ENCODE data around the gene OR6C4. TPM values are rescaled to one million over a fixed set of nuclear protein-coding genes. Genes with fewer than 3 reads are reported as not detected.
"Not testable (repeated sequence)": the region's sequence is repeated elsewhere in the genome, so short reads cannot be mapped to it uniquely, and the experiment has no call there.

Gene OR6C4
- polyA plus RNA-seq (2011; rRNA removed) (not detected in 2 replicates), polyA minus RNA-seq (2011; rRNA and poly(A)+ RNA removed) (not detected in 2 replicates)

- no peaks in the 10 kb centered on the region for H3K9me3 ChIP-seq (ENCODE audit: control insufficient read depth, insufficient read depth, low read length)
- no peak for DNase-seq (ENCODE audit: low read depth, low spot score)
- no peak for TF ChIP-seq CTCF (IDR thresholded peaks at IDR 0.05; ENCODE audit: low read depth, low read length)
- no peak within 1 kb of the TSS for H3K27ac ChIP-seq (ENCODE audit: low read depth, low read length)
- POLR2A ChIA-PET, result no interaction called here
- H3K27me3 ChIP-seq (ENCODE audit: control insufficient read depth, insufficient read depth, low read length), result no peaks in the 10 kb centered on the region
- CTCF ChIA-PET, result no interaction called here
- no peak within 1 kb of the TSS for H3K4me3 ChIP-seq (ENCODE audit: low read depth, low read length)
Measured at GRCh38 chr12:55549302-55549701, at the start of gene OR6C4. OR6C4 (plus strand) TSS chr12:55549602; CDS start chr12:55551227, 1,625 bp downstream.

- ChIA-PET CTCF (no interaction called here), POLR2A (no interaction called here)
Measured at GRCh38 chr12:55499810-55500252, 49.6 kb upstream of the OR6C4 start.

GRCh38 chr12:55501601-55502000, 47.8 kb upstream of the OR6C4 start:
- no peaks in the 10 kb centered on the region for H3K27me3 ChIP-seq (ENCODE audit: control insufficient read depth, insufficient read depth, low read length)
- POLR2A ChIA-PET, result no interaction called here
- no peaks in the 10 kb centered on the region for H3K9me3 ChIP-seq (ENCODE audit: control insufficient read depth, insufficient read depth, low read length)
- no peak overlapping the region for H3K27ac ChIP-seq (ENCODE audit: low read depth, low read length)
- H3K4me3 ChIP-seq (ENCODE audit: low read depth, low read length), result no peak overlapping the region
- TF ChIP-seq CTCF (IDR thresholded peaks at IDR 0.05; ENCODE audit: low read depth, low read length), result no peak
- CTCF ChIA-PET, result no interaction called here
- DNase-seq (ENCODE audit: low read depth, low spot score), result no peak

More at GRCh38 chr12:55499810-55500252, 49.6 kb upstream of the OR6C4 start:
- no peak for TF ChIP-seq CTCF (IDR thresholded peaks at IDR 0.05; ENCODE audit: low read depth, low read length)
- H3K9me3 ChIP-seq (ENCODE audit: control insufficient read depth, insufficient read depth, low read length), result no peaks in the 10 kb centered on the region
- no peak for DNase-seq (ENCODE audit: low read depth, low spot score)
- H3K4me3 ChIP-seq (ENCODE audit: low read depth, low read length), result no peak overlapping the region
- no peaks in the 10 kb centered on the region for H3K27me3 ChIP-seq (ENCODE audit: control insufficient read depth, insufficient read depth, low read length)
- H3K27ac ChIP-seq (ENCODE audit: low read depth, low read length), result no peak overlapping the region

GRCh38 chr12:55515696-55516095, 33.7 kb upstream of the OR6C4 start:
- no peaks in the 10 kb centered on the region for H3K27me3 ChIP-seq (ENCODE audit: control insufficient read depth, insufficient read depth, low read length)
- H3K9me3 ChIP-seq (ENCODE audit: control insufficient read depth, insufficient read depth, low read length), result no peaks in the 10 kb centered on the region
- no peak overlapping the region for H3K4me3 ChIP-seq (ENCODE audit: low read depth, low read length)
- TF ChIP-seq CTCF (IDR thresholded peaks at IDR 0.05; ENCODE audit: low read depth, low read length), result no peak
- ChIA-PET CTCF (no interaction called here), POLR2A (no interaction called here)
- H3K27ac ChIP-seq (ENCODE audit: low read depth, low read length), result no peak overlapping the region
- no peak for DNase-seq (ENCODE audit: low read depth, low spot score)

GRCh38 chr12:55516391-55516790, 33.0 kb upstream of the OR6C4 start:
- no peak for DNase-seq (ENCODE audit: low read depth, low spot score)
- no peaks in the 10 kb centered on the region for H3K9me3 ChIP-seq (ENCODE audit: control insufficient read depth, insufficient read depth, low read length)
- POLR2A ChIA-PET, result no interaction called here
- CTCF ChIA-PET, result no interaction called here
- no peak for TF ChIP-seq CTCF (IDR thresholded peaks at IDR 0.05; ENCODE audit: low read depth, low read length)
- no peak overlapping the region for H3K4me3 ChIP-seq (ENCODE audit: low read depth, low read length)
- no peaks in the 10 kb centered on the region for H3K27me3 ChIP-seq (ENCODE audit: control insufficient read depth, insufficient read depth, low read length)
- no peak overlapping the region for H3K27ac ChIP-seq (ENCODE audit: low read depth, low read length)

- H3K27ac ChIP-seq (ENCODE audit: low read depth, low read length); H3K9me3 ChIP-seq (ENCODE audit: control insufficient read depth, insufficient read depth, low read length); POLR2A ChIA-PET; H3K4me3 ChIP-seq (ENCODE audit: low read depth, low read length); H3K27me3 ChIP-seq (ENCODE audit: control insufficient read depth, insufficient read depth, low read length); CTCF ChIA-PET; DNase-seq (ENCODE audit: low read depth, low spot score): not testable (repeated sequence)
Measured at GRCh38 chr12:55548235-55548634, 1.2 kb upstream of the OR6C4 start.

All from AG04450 (cell line).